ENCODE measurements around the gene NPAT. TPM values are rescaled to one million over a fixed set of nuclear protein-coding genes. Genes with fewer than 3 reads are reported as not detected.
A peak's percentile ranks its signal among the peaks of the same experiment; 100 is the strongest.

Gene NPAT
- total and polyA plus RNA-seq, 2 of the 4 experiments (the other 2 are of a cell fraction), result 3.1 to 10.6 TPM

- Histone ChIP-seq H2AK5ac (ENCODE audit: low read depth, low read length) (no peak overlapping the region), H2BK5ac (ENCODE audit: low read depth, low read length, poor library complexity, severe bottlenecking) (no peak overlapping the region), H3K9me3 (ENCODE audit: control insufficient read depth, insufficient read depth, low read length) (no peaks in the 10 kb centered on the region), H3K14ac (replicated peaks; ENCODE audit: low read depth, low read length) (no peak overlapping the region), H3K4me3 (ENCODE audit: insufficient read depth, low read depth, low read length) (no peak overlapping the region), H3K4ac (ENCODE audit: low read depth, low read length) (no peak overlapping the region), H3K27me3 (ENCODE audit: control insufficient read depth, insufficient read depth, low read length) (no peaks in the 10 kb centered on the region), H2BK120ac (ENCODE audit: low read depth, low read length) (no peak overlapping the region), H2AK9ac (replicated peaks; ENCODE audit: low read depth, low read length, poor library complexity) (no peak overlapping the region), H3K23ac (ENCODE audit: low read depth, low read length) (no peak overlapping the region), H3K79me1 (ENCODE audit: low read depth in 1 of 2, low read length in 2 of 2) (no peaks in the 10 kb centered on the region), H4K20me1 (ENCODE audit: insufficient read depth, low read length) (no peaks in the 10 kb centered on the region), H3K27ac (ENCODE audit: insufficient read depth, low read length) (no peak overlapping the region), H3K4me1 (ENCODE audit: control insufficient read depth, insufficient read depth, low read length) (no peaks in the 10 kb centered on the region), H3K4me2 (ENCODE audit: low read depth, low read length) (no peak overlapping the region), H2BK20ac (ENCODE audit: low read depth, low read length) (no peak overlapping the region), H4K91ac (ENCODE audit: insufficient read depth, low read depth, low read length) (no peak overlapping the region), H3K9me1 (ENCODE audit: insufficient read depth, low read length) (no peaks in the 10 kb centered on the region; the same call in 1 of the 2 replicates), H3K56ac (ENCODE audit: extremely low read depth, insufficient read depth, low read length) (no peak overlapping the region), H4K8ac (ENCODE audit: low read depth in 2 of 2, low read length in 2 of 2) (no peak overlapping the region), H2AFZ (replicated peaks; ENCODE audit: low read length, poor library complexity) (no peak overlapping the region), H3K18ac (ENCODE audit: low read depth, low read length) (no peak overlapping the region), H3K9ac (ENCODE audit: low read depth, low read length) (no peak overlapping the region), H3K36me3 (ENCODE audit: control insufficient read depth, insufficient read depth, low read length) (peaks cover 9% of the 10 kb centered on the region), H2BK15ac (ENCODE audit: low read depth, low read length) (no peak overlapping the region), H4K5ac (ENCODE audit: low read depth, low read length) (no peak overlapping the region)
- in situ Hi-C loops (cut with MboI; ENCODE audit: low sequenced_read_pairs) (no loop called here), dilution Hi-C loops (cut with HindIII; ENCODE audit: low sequenced_read_pairs, unreplicated experiment) (no loop called here), intact Hi-C loops (cut with micrococcal nuclease) (no loop called here)
- BruUV-seq (replicated peaks), result no TSS peak
- ATAC-seq (ENCODE audit: low read depth), result no peak
- CTCF ChIA-PET, result no interaction called here
- POLR2A ChIA-PET (ENCODE audit: unreplicated experiment), result no interaction called here
- TF ChIP-seq ELK1 (IDR thresholded peaks at IDR 0.05; ENCODE audit: borderline replicate concordance, low read depth, low read length), result no peak
- peak; percentile 57 for TF ChIP-seq CEBPB (IDR thresholded peaks at IDR 0.05; ENCODE audit: low read depth, low read length)
- no CpG with 5 or more reads among the region's 2 CpGs for WGBS, 2 experiments (ENCODE audit: extremely low coverage in 2 of 2, insufficient read length in 1 of 2)
- no peak for DNase-seq
These were observed 24.4 kb upstream of the NPAT start for GRCh38 chr11:108246885-108247284.
